GM19328 (cell line): Measurements from ENCODE around the gene MYOF.
"Not testable (repeated sequence)": the region's sequence is repeated elsewhere in the genome, so short reads cannot be mapped to it uniquely, and the experiment has no call there.

Source experiments
- ATAC-seq: cut with Tn5 transposase; IDR thresholded peaks from one replicate; pipeline ENCODE4 v1.9.1; 2021; ENCODE audit warnings: mild to moderate bottlenecking, moderate library complexity; ENCODE audit not compliant: unreplicated experiment

Gene MYOF

DNA sequence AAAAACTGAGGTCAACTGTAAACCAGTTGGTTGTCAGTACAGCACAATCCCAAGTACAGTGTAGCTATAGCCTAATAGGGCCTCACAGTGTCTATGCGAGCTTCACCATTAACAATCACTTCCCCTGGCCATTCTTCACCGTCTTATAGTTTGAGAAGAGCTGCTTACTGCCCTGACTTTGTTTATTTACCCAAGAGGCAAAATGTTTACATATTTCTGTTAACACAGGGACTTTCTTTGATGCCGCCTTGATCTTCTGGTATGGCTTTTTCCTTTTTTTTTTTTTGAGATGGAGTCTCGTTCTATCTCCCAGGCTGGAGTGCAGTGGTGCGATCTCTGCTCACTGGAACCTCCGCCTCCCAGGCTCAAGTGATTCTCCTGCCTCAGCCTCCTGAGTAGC is 3.3 kb downstream of the MYOF start:
- no peak for ATAC-seq

DNA sequence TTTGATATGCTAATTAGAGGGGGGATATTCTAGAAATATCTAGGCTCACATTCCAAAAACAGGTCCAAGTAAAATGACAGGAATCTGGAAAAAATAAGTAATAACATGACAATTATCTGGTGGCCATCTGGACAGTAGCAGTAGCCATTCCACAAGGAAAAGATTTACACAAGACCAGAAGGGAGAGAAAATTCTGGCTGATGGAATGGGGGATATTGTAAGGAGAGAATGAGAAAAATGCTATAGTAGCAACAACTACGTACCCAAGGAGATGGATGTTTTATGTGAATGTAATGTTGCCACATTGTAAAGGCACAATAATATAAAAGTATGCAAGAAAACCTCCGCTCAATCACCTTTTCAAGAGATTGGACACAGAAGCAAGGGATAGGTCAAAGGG is 5.4 kb downstream of the MYOF start:
- ATAC-seq: no peak

DNA sequence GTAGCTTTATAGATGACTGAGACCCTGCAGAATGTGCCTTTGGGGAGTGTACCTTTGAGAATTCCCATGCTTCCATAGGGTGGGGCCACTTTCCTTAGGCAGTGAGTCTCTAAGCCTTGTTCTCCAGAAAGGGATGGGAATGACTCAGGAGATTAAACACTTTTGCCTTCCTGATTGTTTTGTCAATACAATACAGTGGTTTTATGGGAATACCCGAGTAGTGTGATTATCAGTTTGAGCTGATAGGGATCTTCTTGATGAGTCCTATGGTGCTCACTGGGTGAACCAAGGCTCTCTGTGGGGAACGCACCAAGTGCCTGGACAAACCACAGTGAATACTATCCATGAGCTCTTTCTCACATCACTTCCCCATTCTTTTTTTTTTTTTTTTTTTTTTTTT is 6.3 kb downstream of the MYOF start:
- ATAC-seq: no peak

DNA sequence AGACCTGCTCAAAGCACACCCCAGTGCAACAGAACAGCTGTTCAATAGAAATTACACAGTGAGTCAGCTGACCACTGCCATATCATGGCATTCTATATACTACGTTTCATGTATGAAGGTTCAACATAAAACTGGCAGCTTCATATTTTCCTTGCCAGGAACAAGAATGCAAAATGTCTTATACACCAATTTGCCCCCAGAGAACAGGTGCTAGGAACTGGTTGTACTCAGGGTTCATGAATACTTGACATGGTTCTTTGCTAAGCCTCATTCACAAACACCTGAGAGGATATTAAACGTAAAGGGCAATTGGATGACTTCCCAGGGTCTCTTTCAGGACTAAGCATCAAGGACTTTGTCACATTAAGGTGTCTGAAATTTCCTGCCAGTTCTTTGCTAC is 6.9 kb downstream of the MYOF start:
- ATAC-seq: no peak

DNA sequence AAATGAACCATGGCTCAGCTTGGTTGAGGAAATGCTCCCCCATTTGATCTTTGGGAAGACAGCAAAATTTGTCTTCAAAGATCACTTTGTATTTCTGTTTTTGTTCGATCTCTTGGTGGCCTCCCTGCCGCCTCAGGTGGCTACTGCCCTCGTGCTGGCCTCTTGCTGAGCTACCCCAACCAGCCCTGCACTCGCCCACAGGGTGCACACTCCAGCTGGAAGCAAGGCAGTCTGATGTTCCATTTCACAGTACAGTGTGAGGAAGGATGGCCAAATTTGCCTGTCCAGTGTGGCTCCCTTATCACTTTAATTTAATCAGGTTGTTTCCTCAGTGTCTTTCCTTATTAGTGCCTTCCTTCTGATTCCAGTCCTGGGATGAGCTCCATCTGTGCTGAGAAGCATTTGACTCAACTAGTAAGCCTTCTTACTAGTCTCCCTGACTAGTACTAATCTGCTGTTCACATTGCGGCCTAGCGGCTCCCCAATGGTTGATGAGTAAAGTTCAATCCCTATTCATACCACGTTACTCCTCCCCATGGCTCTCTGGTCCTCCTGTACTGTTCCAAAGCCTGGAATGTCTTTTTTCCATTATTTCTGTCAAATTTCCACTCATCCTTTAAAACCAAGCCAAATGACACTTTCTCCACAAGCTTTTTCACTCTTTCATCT is 8.2 kb downstream of the MYOF start:
- no peak for ATAC-seq

DNA sequence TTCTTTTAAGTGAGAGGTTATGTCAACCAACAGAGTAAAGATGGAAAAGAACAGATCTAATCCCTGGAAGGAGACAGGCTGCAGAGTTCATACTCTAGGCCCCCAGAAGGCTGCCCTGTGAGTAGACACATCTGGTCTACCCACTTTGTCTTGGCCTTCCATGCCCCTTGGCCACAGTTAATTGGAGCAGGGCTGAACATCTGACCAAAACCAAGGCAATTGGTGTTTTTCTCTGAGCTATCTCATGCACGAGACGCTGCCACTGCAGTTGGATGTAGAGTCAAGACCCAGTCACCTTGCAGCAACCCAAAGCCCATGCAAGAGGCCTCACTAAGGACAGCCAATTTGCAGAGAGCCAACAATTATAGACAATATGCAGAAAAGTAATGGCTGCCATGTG is 9.0 kb downstream of the MYOF start:
- ATAC-seq: no peak

DNA sequence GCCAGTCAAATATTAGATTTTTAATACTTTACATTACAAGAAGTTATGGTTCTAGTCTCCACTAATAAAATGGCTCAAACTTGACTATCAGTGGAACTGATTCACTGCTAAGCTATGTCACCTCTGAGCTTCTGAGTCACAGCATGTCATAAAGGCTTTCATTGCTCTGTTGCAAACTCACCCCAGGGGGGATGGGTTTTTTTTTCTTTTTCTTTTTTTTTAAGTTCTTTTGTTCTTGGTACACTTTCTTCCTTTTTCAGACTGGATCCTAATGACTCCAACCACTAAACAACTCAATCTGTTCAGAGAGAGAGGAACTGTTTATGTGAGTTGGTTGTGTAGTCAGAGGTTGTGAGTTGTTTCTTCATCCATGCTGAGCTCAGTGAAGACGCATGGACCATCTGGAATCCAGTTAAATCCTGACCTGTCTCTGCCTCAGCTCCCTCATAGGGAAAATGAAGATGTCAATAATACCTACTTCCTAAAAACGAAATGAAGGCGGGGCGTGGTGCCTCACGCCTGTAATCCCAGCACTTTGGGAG is 11.0 kb downstream of the MYOF start:
- ATAC-seq: no peak

DNA sequence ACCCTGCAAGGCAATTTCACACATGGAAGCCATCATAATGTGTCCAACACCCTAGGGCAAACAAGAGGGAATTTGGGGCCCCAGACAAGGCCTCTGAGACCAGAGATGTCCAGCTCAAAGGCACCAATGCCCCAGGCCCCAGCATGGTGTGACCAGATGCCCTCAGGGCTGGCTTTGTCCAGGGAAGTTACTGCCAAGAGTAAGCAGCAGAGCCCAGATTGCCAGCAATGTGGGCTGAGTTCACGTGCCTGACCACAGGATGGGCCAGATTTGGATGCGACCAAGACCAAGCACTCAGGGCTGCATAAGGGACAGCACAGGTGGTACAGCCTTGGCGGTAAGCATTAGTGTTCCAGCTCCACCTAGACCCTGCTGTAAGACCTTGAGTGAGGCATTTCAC is 12.7 kb downstream of the MYOF start:
- ATAC-seq: no peak

DNA sequence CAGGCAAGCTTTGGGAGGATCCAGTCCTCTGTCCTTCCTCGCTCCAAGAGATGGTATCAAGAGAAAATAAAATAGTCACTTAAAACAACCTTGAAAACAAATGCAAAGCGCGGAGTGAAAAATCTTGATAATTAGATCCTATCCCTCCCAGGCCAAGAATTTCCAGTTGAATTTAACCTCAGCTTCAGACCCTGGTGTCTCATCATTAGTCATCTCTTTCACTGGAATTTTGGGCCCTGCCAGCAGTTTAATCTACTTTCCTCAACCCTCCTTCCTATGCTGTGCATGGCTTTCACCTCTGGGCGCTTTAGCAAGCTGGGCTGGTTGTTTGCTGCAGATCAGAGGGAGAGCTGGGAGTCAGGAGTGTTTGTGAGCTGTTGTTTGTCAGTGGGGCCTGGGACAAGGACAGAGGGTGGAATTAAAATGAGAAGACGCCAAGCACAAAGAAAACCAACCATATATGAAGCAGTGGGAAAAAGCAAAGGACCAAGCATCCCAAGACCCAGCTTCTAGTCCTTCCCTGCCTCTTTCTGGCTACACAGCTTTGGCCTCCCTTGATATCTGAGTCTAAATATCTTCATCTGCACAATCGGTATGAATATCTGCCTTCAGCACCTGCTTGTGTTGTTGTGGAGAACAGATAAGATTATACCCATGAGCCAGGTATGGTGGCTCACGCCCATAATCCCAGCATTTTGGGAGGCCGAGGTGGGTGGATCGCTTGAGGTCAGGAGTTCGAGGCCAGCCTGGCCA is 13.5 kb downstream of the MYOF start:
- no peak for ATAC-seq

DNA sequence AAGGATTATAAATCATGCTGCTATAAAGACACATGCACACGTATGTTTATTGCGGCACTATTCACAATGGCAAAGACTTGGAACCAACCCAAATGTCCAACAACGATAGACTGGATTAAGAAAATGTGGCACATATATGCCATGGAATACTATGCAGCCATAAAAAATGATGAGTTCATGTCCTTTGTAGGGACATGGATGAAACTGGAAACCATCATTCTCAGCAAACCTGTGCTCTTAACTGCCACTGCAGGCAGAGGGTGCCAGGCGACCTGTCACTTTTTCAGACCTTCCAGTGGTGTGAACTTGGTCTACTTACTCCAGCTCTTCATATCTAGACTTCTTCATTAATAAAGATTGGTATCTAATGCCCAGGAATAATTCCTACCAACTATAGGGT is 14.5 kb downstream of the MYOF start:
- ATAC-seq: not testable (repeated sequence)

DNA sequence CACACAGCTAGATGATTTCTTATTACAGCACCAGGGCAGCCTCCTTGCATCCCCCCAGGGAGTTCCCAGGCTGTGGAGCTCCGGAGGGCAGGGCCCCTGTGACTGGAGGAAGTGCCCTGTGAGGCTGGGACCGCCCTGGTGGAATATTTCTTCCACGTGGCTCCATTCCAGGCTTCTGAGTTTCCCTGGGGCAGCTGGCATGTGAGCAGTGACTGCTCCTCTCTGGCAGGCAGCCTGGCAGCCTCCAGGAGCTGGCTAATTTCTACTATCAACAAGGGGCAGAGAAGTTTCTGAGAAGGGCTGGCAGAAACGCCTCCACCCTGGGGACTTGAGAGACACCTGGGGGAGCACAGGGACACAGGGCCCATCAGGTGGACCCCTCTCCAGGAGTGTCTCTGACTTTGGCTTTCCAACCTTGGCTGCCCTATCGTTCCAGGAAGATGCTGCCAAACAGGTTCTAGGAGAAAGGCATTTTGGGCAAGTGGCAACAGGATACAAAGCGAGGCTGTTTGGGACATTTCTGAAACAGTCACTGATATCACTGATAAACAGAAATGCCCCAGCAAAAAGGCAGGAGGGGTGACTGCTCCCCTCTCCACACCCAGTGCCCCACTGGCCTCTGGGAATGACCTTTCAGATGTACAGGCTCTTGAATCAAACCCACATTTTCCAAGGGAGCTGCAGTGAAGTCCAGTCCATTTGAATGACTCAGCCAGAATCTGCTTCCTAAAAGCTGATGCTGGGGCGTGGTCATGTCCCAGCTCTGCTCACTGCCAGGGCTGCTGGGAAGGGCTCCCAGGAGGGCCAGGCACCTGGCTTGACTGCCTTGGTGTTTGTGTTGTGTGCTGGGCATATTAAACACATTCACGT is 16.1 kb downstream of the MYOF start:
- ATAC-seq: no peak

DNA sequence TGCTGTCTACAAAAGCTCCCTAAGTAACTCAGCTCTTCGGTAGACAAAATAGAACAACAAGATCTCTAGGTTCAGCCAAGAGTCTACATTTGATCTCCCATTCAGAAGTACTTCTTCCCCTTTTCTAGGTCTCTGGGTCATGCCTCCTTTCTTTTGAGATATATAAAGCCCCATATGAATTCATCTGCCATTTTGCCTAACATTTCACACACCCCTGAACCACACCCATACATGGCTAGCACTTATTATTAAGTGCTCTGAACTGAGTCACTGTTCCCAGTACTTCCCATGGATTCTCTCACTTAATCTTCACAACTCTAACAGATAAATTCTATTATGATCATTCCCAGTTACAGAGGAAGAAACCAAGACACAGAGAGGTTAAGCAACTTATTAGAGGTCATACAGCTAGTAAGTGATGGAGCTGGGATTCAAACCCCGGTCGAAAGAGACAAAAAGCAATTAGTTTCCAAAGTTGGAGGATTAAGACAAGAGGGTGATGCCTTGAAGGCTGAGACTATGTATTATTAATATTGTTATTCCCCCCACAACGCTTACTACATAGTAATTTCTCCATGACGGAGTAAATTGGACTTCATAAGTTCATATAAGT is 17.3 kb downstream of the MYOF start:
- ATAC-seq: no peak

DNA sequence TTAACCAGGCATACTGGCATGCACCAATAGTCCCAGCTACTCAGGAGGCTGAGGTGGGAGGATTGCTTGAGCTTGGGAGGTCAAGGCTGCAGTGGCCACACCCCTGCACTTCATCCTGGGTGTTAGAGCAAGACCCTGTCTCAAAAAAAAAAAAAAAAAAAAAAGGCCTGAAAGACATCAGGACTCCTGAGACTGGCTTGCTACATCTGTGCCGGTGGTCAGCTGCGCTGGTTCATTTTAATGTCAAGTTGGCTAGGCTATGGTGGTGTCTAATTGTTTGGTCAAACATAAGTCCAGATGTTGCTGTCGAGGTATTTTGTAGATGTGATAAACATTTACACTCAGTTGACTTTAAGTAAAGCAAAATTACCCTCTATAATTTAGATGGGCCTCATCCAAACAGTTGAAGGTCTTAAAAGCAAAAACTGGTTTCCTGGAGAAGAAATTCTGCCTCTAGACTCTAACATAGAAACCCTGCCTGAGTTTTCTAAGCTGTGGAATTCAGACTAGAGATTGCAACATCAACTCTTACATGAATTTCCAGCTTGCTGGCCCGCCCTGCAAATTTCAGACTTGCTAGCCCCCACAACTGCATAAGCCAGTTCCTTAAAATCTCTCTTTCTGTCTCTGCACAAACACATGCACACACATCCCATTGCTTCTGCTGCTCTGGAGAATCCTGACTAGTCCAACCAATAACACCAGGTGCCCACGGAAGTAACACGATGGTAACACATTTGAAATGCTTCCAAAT is 18.2 kb downstream of the MYOF start:
- ATAC-seq: no peak

DNA sequence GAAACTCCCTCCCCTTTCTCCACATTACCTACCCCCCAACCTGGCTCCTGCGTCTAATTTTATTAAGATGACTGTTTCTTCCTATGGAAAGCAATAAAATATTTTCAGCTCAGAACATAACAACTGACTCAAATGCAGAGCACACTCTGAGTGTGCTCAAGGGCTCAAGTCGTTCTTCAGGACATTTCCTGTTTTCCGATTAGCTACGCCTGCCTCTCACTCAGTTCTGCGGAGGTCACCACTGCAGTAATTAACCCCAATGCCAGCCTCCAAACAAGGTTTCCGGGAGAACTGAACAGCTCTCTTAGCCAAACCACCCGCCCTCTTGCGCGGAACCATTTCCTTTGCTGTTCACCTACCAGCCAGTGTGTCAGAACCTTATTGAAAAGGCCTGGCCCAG is 19.3 kb downstream of the MYOF start:
- no peak for ATAC-seq

DNA sequence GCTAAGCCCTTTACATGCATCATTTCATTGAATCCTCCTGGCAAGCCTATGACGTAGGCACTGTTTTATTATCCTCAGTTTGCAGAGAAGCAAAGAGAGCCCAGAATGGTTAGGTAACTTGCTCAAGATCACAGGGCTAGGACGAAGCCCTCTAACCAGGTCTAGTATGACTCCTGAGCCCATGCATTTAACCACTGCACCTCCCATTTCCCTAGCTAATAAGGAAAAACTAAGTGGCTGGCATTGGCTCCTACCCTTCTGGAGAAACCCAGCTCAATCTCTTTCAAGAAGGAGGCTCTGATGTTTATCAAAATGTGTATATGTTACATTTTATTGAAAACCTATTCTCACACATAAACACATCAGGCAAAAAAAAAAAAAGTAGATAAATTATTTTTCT is 19.8 kb downstream of the MYOF start:
- no peak for ATAC-seq

DNA sequence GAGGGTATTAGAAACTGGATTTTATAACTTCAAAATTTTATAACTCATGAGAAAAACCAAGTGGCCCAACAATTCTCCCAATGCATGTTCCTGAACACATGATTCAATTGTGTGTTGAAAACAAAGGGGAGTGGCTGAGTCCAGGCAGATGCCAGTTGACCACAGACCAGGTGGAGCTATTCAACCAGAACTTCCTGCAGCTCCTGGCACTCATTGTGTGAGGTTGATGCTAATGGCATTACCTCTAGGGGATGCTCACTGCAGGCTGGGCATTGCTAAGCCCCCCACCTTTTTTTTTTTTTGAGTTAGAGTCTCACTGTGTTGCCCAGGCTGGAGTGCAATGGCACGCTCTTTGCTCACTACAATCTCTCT is 20.3 kb downstream of the MYOF start:
- no peak for ATAC-seq

DNA sequence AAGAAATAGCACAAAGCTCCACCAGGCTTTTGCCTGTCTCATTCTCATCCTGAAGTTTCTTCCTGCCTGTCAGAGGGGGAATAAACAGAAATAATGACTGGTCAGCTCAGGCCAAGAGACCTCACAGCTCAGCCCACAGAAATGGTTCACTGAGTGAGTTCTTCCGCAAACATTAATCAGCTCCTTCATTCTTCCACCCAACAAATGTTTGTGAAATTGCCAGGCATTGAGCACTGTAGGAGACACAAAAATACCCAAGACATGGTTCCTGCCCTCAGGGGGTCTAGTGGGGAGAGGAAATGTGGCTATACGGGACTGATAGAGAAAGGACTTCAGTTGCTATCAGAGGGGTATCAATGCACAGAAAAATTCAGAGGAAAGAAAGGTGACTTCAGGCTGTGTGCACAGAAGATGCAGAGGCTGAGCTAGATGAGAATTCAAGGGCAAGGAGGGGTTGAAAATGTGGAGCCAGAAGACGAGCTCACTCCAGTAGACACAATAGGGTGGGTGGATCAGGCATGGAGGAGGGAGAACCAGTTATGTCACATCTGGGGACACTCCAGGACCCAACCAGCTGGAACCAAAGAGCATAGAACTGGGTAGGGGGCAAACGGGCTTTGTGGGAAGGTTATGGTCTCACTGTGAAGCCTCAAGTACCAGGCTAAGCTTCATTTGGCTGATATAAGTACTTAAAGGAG is 20.9 kb downstream of the MYOF start:
- no peak for ATAC-seq

DNA sequence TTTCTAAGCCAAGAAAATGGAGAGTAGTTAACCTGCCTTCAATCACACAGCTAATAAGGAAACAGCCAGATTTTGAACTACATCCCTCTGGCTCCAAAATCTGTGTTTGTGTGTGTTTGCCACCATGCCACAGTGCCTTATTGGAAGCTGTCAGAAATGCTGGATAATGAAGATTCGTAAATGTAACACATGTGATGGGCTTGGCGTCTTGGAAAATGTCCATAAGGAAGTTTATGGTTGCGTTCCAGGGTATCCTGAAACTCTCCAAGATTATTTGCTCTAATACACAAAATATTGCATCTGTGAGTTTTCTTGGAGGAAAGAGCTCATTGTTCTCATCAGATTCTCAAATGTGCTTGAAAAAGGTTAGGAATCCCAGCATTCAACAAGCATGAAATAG is 22.7 kb downstream of the MYOF start:
- no peak for ATAC-seq

DNA sequence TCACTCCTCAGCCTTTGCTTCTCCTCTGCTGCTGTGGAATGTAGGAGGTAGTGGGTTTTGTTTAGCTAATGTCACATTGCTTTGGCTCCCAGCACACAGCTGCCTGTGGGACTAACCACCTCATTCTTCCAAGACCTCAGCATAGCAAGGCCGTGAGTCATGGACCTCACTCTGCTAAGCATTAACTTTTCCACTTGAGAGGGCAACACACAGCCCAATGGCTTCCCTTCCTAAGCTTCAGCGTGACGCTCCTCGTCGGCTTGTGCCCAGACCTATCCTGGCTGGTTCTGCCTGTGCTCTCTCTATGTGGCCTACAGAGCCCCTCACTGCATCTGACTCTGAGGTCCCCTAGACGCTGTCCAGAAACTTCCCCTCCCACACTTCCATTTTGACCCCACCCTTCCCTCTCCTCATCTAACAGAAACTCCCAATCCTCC is 23.3 kb downstream of the MYOF start:
- ATAC-seq: no peak

DNA sequence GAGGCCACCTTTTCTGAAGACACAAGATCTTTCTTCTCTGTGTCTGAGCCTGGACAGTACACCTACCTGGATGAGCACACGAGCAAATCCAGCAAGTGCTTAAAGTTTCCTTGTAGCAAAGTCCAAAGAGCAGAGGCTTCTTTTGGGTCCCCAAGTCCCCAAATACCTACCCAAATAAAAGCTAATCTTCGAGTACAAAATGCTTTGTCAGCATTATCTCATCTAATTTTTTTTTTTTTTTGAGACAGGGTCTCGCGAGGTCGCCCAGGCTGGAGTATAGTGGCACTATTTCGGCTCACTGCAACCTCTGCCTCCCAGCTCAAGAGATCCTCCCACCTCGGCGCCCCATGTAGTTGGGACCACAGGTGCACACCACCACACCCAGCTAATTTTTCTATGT is 24.6 kb downstream of the MYOF start:
- no peak for ATAC-seq
